Activated T-cell treated with anti-CD3 and anti-CD28 coated beads, Interleukin-2, amount 50 U/mL, for 48 hours (primary cell): ENCODE results near the gene PPME1.

ENCODE experiments used
- DNase-seq, 2 experiments: peaks; one replicate each; pipeline ENCODE4 v3.0.0-alpha.2; 2020

PPME1 gene

GRCh38 chr11:74282914-74283371, 111.9 kb downstream of the PPME1 start:
- no peak for DNase-seq

- no peak for DNase-seq
Measured at GRCh38 chr11:74283580-74284180, 112.6 kb downstream of the PPME1 start.

- no peak for DNase-seq
Measured at GRCh38 chr11:74284466-74284865, 113.4 kb downstream of the PPME1 start.

- DNase-seq: no peak
Measured at GRCh38 chr11:74288161-74288560, 117.1 kb downstream of the PPME1 start.

GRCh38 chr11:74288911-74289310, 117.8 kb downstream of the PPME1 start:
- DNase-seq: no peak

GRCh38 chr11:74297484-74297883, 126.4 kb downstream of the PPME1 start:
- DNase-seq: no peak

GRCh38 chr11:74299015-74299414, 127.9 kb downstream of the PPME1 start:
- DNase-seq: no peak
